ENCODE results near the gene ZNF705A.
"Not testable (repeated sequence)": the region's sequence is repeated elsewhere in the genome, so short reads cannot be mapped to it uniquely, and the experiment has no call there.

The ZNF705A gene

GRCh38 chr12:8221375-8221774 lies 64.6 kb downstream of the ZNF705A start:
- H3K27me3 Mint-ChIP-seq = peaks cover 39% of the 10 kb centered on the region
- not testable (repeated sequence) for H3K4me3 Mint-ChIP-seq; H3K4me1 Mint-ChIP-seq; H3K9me3 Mint-ChIP-seq; DNase-seq (ENCODE audit: low spot score in 2 of 2); H3K27ac Mint-ChIP-seq (ENCODE audit: low read depth); H3K36me3 Mint-ChIP-seq (ENCODE audit: insufficient read depth); ATAC-seq (replicated peaks; ENCODE audit: extremely low read depth, poor library complexity, severe bottlenecking)

- H3K36me3 Mint-ChIP-seq (ENCODE audit: insufficient read depth); H3K9me3 Mint-ChIP-seq; H3K4me1 Mint-ChIP-seq; H3K4me3 Mint-ChIP-seq; H3K27ac Mint-ChIP-seq (ENCODE audit: low read depth); ATAC-seq (replicated peaks; ENCODE audit: extremely low read depth, poor library complexity, severe bottlenecking); DNase-seq (ENCODE audit: low spot score in 2 of 2): not testable (repeated sequence)
- H3K27me3 Mint-ChIP-seq = peaks cover 40% of the 10 kb centered on the region
Observed at GRCh38 chr12:8221844-8222243, 65.0 kb downstream of the ZNF705A start.

GRCh38 chr12:8222303-8222702 lies 65.5 kb downstream of the ZNF705A start:
- not testable (repeated sequence) for H3K4me1 Mint-ChIP-seq; ATAC-seq (replicated peaks; ENCODE audit: extremely low read depth, poor library complexity, severe bottlenecking); H3K9me3 Mint-ChIP-seq; DNase-seq (ENCODE audit: low spot score in 2 of 2); H3K27ac Mint-ChIP-seq (ENCODE audit: low read depth); H3K4me3 Mint-ChIP-seq; H3K36me3 Mint-ChIP-seq (ENCODE audit: insufficient read depth)
- peaks cover 45% of the 10 kb centered on the region for H3K27me3 Mint-ChIP-seq

GRCh38 chr12:8223646-8224045 lies 66.8 kb downstream of the ZNF705A start:
- ATAC-seq (replicated peaks; ENCODE audit: extremely low read depth, poor library complexity, severe bottlenecking); H3K4me1 Mint-ChIP-seq; H3K4me3 Mint-ChIP-seq; H3K9me3 Mint-ChIP-seq; DNase-seq (ENCODE audit: low spot score in 2 of 2); H3K27ac Mint-ChIP-seq (ENCODE audit: low read depth); H3K36me3 Mint-ChIP-seq (ENCODE audit: insufficient read depth): not testable (repeated sequence)
- peaks cover 45% of the 10 kb centered on the region for H3K27me3 Mint-ChIP-seq

- DNase-seq (ENCODE audit: low spot score in 2 of 2); H3K9me3 Mint-ChIP-seq; H3K27ac Mint-ChIP-seq (ENCODE audit: low read depth); H3K36me3 Mint-ChIP-seq (ENCODE audit: insufficient read depth); H3K4me3 Mint-ChIP-seq; ATAC-seq (replicated peaks; ENCODE audit: extremely low read depth, poor library complexity, severe bottlenecking); H3K4me1 Mint-ChIP-seq: not testable (repeated sequence)
- peaks cover 35% of the 10 kb centered on the region for H3K27me3 Mint-ChIP-seq
Observed at GRCh38 chr12:8224782-8225181, 68.0 kb downstream of the ZNF705A start.

- Mint-ChIP-seq H3K4me1 (peaks cover under 1% of the 10 kb centered on the region), H3K27ac (ENCODE audit: low read depth) (no peak overlapping the region), H3K9me3 (no peaks in the 10 kb centered on the region), H3K36me3 (ENCODE audit: insufficient read depth) (no peaks in the 10 kb centered on the region), H3K27me3 (peaks cover 19% of the 10 kb centered on the region), H3K4me3 (no peak overlapping the region)
- no peak for ATAC-seq (replicated peaks; ENCODE audit: extremely low read depth, poor library complexity, severe bottlenecking)
- no peak for DNase-seq (ENCODE audit: low spot score in 2 of 2)
Observed at GRCh38 chr12:8226355-8226754, 69.5 kb downstream of the ZNF705A start.

GRCh38 chr12:8226992-8227731 lies 70.3 kb downstream of the ZNF705A start, which contains the start of gene FAM90A1:
TSS of gene FAM90A1 (minus strand) at chr12:8227618. CDS start at chr12:8224832, 2,786 bp downstream.
- not testable (repeated sequence) for H3K4me1 Mint-ChIP-seq; DNase-seq (ENCODE audit: low spot score in 2 of 2); H3K36me3 Mint-ChIP-seq (ENCODE audit: insufficient read depth); H3K9me3 Mint-ChIP-seq; ATAC-seq (replicated peaks; ENCODE audit: extremely low read depth, poor library complexity, severe bottlenecking)
- Mint-ChIP-seq H3K27ac (ENCODE audit: low read depth) (peak within 1 kb of the TSS; percentile 25), H3K4me3 (peak within 1 kb of the TSS; percentile 75), H3K27me3 (peaks cover 13% of the 10 kb centered on the region)

- H3K27ac Mint-ChIP-seq (ENCODE audit: low read depth); H3K36me3 Mint-ChIP-seq (ENCODE audit: insufficient read depth); H3K9me3 Mint-ChIP-seq; DNase-seq (ENCODE audit: low spot score in 2 of 2); ATAC-seq (replicated peaks; ENCODE audit: extremely low read depth, poor library complexity, severe bottlenecking): not testable (repeated sequence)
- Mint-ChIP-seq H3K27me3 (peaks cover 13% of the 10 kb centered on the region), H3K4me3 (peak overlapping the region; percentile 75), H3K4me1 (peaks cover 11% of the 10 kb centered on the region)
Observed at GRCh38 chr12:8227732-8228077, 70.9 kb downstream of the ZNF705A start.

GRCh38 chr12:8228607-8229006 lies 71.8 kb downstream of the ZNF705A start:
- ATAC-seq (replicated peaks; ENCODE audit: extremely low read depth, poor library complexity, severe bottlenecking); H3K27ac Mint-ChIP-seq (ENCODE audit: low read depth); H3K4me3 Mint-ChIP-seq; H3K36me3 Mint-ChIP-seq (ENCODE audit: insufficient read depth); DNase-seq (ENCODE audit: low spot score in 2 of 2); H3K9me3 Mint-ChIP-seq: not testable (repeated sequence)
- Mint-ChIP-seq H3K27me3 (peaks cover 13% of the 10 kb centered on the region), H3K4me1 (peaks cover 11% of the 10 kb centered on the region)

GRCh38 chr12:8229486-8229885 lies 72.7 kb downstream of the ZNF705A start:
- DNase-seq (ENCODE audit: low spot score in 2 of 2); H3K27ac Mint-ChIP-seq (ENCODE audit: low read depth); H3K36me3 Mint-ChIP-seq (ENCODE audit: insufficient read depth); H3K9me3 Mint-ChIP-seq; ATAC-seq (replicated peaks; ENCODE audit: extremely low read depth, poor library complexity, severe bottlenecking); H3K4me3 Mint-ChIP-seq: not testable (repeated sequence)
- peaks cover 11% of the 10 kb centered on the region for H3K4me1 Mint-ChIP-seq
- H3K27me3 Mint-ChIP-seq = peaks cover 13% of the 10 kb centered on the region

All from central memory CD8-positive, alpha-beta T cell (primary cell).